Thoracic aorta (tissue), 2 donors: ENCODE measurements around the gene MED4. TPM values are rescaled to one million over a fixed set of nuclear protein-coding genes. Genes with fewer than 3 reads are reported as not detected.

Experiments
- ATAC-seq: fragments of 150-250 bp; one replicate; pipeline ENCODE4 v1.8.0; 2017; ENCODE audit warnings: low read depth; ENCODE audit not compliant: insufficient number of reproducible peaks, low FRiP score
- DNase-seq: peaks from one replicate; pipeline ENCODE4 v3.0.0-alpha.2; 2020; ENCODE audit warnings: low spot score
- H3K27ac ChIP-seq, 2 donors: fragments of 200-600 bp; sonication (generic); 1 replicate in 1 of 2; 2 replicates in 1 of 2; pipeline ENCODE4 v1.5.1; 2016; ENCODE audit warnings: mild to moderate bottlenecking in 2 of 2, moderate library complexity in 2 of 2
- H3K27me3 ChIP-seq: fragments of 200-600 bp; sonication (generic); replicated peaks from 2 replicates; pipeline ENCODE4 v1.6.0; 2016; ENCODE audit warnings: mild to moderate bottlenecking; ENCODE audit not compliant: insufficient read depth
- H3K36me3 ChIP-seq: fragments of 200-600 bp; sonication (generic); one replicate; pipeline ENCODE4 v1.5.1; 2016
- H3K4me1 ChIP-seq, 2 donors: fragments of 200-600 bp; sonication (generic); 1 replicate in 1 of 2; 2 replicates in 1 of 2; pipeline versions ENCODE4 v1.5.1 to v1.6.0; 2016; ENCODE audit warnings: low read depth in 2 of 2, mild to moderate bottlenecking in 1 of 2; ENCODE audit not compliant: control insufficient read depth in 1 of 2
- H3K4me3 ChIP-seq: fragments of 200-600 bp; sonication (generic); 2 replicates; pipeline ENCODE4 v1.5.1; 2016; ENCODE audit warnings: mild to moderate bottlenecking
- H3K9me3 ChIP-seq: fragments of 200-600 bp; sonication (generic); 2 replicates; pipeline ENCODE4 v1.5.1; 2016
- total RNA-seq, 2 donors: library from RNA; depleted of rRNA; stranded (reverse); fragments of >200 nt; gene quantifications; one replicate each; pipeline versions ENCODE4 v1.1.0 to v1.2.3, GENCODE V29; 2016
- TF ChIP-seq, protein P1 (sequence below): fragments of 200-600 bp; sonication (generic); IDR thresholded peaks from one replicate; pipeline ENCODE4 v1.5.1; 2019; ENCODE audit warnings: antibody characterized with exemption

MED4 gene
- total RNA-seq, 2 donors from 2014 or later, result 13.3 to 35.0 TPM

DNA sequence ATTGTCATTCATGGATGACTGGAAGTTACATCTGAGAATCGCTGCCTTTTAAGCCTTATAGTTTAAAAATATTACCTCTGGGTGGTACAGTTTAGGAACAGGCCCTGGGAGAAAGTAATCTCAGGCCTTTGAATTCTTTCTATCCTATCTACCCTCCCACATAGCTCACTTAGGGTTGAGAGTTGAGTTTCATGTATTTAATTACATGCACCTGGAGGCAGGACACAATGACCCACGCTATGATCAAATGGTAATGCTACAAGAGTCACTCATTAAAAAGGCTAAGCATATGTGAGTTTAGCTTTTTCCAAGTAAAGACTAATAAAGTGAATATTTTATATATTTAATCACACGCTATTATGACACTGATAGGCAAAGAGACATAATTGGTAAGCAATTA, 25.3 kb upstream of the MED4 start:
- H3K27ac ChIP-seq, result no peak overlapping the region
- DNase-seq (no peak), ATAC-seq (no peak)
- TF ChIP-seq, protein P1, sequence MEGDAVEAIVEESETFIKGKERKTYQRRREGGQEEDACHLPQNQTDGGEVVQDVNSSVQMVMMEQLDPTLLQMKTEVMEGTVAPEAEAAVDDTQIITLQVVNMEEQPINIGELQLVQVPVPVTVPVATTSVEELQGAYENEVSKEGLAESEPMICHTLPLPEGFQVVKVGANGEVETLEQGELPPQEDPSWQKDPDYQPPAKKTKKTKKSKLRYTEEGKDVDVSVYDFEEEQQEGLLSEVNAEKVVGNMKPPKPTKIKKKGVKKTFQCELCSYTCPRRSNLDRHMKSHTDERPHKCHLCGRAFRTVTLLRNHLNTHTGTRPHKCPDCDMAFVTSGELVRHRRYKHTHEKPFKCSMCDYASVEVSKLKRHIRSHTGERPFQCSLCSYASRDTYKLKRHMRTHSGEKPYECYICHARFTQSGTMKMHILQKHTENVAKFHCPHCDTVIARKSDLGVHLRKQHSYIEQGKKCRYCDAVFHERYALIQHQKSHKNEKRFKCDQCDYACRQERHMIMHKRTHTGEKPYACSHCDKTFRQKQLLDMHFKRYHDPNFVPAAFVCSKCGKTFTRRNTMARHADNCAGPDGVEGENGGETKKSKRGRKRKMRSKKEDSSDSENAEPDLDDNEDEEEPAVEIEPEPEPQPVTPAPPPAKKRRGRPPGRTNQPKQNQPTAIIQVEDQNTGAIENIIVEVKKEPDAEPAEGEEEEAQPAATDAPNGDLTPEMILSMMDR, result no peak
- H3K27me3 ChIP-seq, result no peaks in the 10 kb centered on the region
- no peaks in the 10 kb centered on the region for H3K9me3 ChIP-seq
- H3K36me3 ChIP-seq, result no peaks in the 10 kb centered on the region
- H3K4me1 ChIP-seq, result peaks cover 0 to 19% of the 10 kb centered on the region in 2 donors
- H3K4me3 ChIP-seq, result no peak overlapping the region

DNA sequence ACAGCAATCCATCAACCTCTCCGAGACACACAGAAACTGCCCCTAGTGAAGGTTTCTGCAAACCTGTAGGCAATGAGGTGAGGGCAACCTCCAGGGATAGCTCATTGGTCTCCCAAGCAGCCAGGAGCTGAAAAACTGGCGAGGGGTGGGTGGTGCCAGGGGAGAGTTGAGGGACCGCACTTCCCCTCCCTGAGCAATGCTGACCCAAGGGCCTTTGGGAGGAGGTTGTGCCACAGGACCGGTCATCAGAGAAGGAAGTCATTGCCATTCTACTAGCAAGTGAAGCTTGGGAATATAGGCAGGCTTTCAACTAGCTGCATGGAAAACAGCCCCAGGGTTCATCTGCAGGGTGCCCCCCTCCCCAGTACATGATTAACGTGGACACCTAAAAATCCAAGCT, 23.1 kb upstream of the MED4 start:
- no peak overlapping the region for H3K4me3 ChIP-seq
- DNase-seq (no peak), ATAC-seq (no peak)
- H3K27me3 ChIP-seq, result no peaks in the 10 kb centered on the region
- TF ChIP-seq, protein P1, result no peak
- no peak overlapping the region for H3K27ac ChIP-seq
- H3K4me1 ChIP-seq, result peaks cover 0 to 8% of the 10 kb centered on the region in 2 donors
- no peaks in the 10 kb centered on the region for H3K9me3 ChIP-seq
- no peaks in the 10 kb centered on the region for H3K36me3 ChIP-seq

DNA sequence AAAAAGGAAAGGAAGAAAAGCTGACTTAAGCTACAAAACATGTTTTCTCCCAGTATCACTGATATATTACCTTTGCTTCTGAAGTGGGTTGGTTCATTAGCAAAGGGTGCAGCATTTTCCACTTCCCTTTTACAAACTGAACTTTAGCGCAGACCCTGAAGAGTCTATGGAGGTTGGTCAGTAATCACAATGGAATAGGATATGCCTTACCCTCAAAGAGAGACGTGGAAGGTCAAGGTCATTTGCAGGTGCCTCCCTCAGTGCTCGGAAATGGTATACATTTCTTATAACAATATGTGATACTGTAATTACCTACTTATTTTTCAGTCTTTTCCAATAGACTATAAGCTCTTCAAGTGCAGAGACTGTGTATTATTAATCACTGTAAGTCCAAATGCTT, 21.9 kb upstream of the MED4 start:
- Histone ChIP-seq H3K4me1 (peaks cover under 1 to 5% of the 10 kb centered on the region in 2 donors), H3K36me3 (no peaks in the 10 kb centered on the region), H3K9me3 (no peaks in the 10 kb centered on the region), H3K4me3 (no peak overlapping the region), H3K27ac (no peak overlapping the region), H3K27me3 (no peaks in the 10 kb centered on the region)
- DNase-seq (no peak), ATAC-seq (no peak)
- TF ChIP-seq, protein P1, result no peak

DNA sequence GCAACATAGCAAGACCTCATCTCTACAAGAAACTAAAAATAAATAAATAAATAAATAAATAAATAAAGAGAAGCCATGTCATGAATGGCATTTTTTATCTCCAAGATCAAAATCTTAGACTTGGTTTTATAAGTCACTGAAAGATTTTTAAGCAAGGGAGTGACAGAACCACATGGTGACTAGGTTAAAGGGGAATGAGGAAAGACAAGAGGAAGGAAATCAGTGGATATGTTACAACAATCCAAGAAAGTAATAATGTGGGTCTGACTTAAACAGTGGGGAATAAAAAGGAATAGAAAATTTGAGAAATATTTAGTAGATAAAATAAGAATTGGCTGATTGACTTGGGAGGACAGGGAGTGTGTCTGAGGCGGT, 18.8 kb upstream of the MED4 start:
- Histone ChIP-seq H3K36me3 (no peaks in the 10 kb centered on the region), H3K9me3 (no peaks in the 10 kb centered on the region), H3K4me1 (peaks cover 17 to 23% of the 10 kb centered on the region in 2 donors), H3K4me3 (no peak overlapping the region), H3K27ac (no peak overlapping the region), H3K27me3 (no peaks in the 10 kb centered on the region)
- ATAC-seq, result no peak
- TF ChIP-seq, protein P1, result no peak
- DNase-seq, result no peak

DNA sequence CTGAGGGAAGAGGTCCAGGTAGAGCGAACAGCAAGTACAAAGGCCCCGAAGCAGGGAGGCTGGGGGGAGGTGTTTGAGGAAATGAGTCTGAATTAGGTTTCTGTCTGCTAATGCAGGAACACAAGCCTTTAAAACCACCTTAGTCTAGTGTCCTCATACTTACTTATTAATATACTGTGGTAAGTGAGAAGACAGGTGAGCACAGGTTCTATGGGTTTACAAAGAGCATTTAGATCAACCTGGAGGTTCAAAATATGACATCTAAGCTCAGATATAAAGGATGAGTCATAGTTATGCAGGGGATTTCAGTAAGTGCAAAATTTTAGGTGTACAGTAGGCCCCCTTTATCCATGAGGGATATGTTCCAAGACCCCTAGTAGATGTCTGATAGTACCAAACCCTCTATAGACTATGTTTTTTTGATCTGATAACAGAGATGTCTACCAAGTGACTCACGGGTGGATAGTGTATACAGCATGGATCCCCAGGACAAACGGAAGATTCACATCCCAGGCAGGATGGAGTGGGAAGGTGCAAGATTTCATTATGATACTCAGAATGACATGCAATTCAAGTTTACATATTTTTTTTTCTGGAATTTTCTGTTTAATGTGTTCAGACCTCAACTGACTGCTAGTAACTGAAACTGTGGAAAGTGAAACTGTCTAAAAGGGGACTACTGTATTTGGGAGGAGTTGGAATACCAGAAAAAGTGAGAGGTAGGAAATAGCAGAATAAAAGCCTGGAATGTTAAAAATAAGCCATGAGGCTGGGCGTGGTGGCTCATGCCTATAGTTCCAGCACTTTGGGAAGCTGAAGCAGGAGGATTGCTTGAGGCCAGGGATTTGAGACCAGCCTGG, 18.2 kb upstream of the MED4 start:
- H3K27ac ChIP-seq, result no peak overlapping the region
- H3K4me3 ChIP-seq, result no peak overlapping the region
- ATAC-seq, result no peak
- no peaks in the 10 kb centered on the region for H3K36me3 ChIP-seq
- no peak for DNase-seq
- TF ChIP-seq, protein P1, result no peak
- H3K9me3 ChIP-seq, result no peaks in the 10 kb centered on the region
- no peaks in the 10 kb centered on the region for H3K27me3 ChIP-seq
- H3K4me1 ChIP-seq, result peaks cover 17 to 23% of the 10 kb centered on the region in 2 donors
